ENCODE measurements around the gene POP4.

POP4 gene

DNA sequence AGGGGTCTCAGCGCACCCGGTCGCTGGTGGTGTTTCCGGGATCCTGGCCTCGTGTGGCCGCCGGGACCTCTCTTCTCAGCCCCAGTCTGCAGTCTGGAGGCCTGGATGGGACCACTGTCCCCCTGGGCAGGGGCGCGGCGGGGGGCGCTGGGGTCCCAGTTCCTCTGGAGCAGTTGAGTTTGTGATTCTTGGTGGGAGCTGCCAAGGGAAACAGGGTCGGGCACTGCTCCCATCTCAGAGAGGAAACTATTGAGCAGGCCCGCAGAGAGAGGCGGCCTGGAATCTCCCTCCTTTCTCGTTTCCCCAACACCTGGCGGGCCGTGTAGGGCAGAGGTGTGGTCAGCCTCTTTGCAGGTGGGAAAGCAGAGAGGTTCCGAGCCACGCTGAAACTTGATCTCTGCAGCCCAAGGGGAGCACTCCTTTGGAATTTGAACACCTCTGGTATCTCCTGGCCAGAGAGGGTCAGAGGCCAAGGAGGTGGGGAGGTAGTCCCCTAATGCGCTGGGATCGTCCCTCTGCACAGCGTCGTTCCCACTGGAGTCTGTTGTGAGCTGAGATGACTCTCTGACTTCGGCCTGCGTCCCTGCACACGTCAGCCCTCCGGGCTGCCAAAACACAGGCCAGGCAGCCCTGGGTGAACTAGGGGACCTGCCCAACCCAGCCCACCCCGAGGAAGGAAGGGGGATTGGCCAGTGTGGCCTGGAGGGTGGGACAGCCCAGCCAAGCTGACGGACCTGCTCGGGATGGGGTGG, 59.9 kb downstream of the POP4 start:
- peak; percentile 13 for DNase-seq

Measured in effector CD8-positive, alpha-beta T cell (primary cell).